IMR-90 (cell line): ENCODE measurements around the gene CSKMT. TPM values are rescaled to one million over a fixed set of nuclear protein-coding genes. Genes with fewer than 3 reads are reported as not detected.

ENCODE experiments used
- ATAC-seq: fragments of 200-7000 bp; cut with Tn5 transposase; 2 replicates; pipeline ENCODE4 v1.9.1; 2020; ENCODE audit warnings: low read depth, mild to moderate bottlenecking, moderate library complexity
- BruUV-seq: library from RNA; stranded (reverse); fragments of 400-500 nt; replicated peaks from 2 replicates; lab custom pipeline; 2021; lab: Mats Ljungman, UMichigan
- CTCF ChIA-PET: fragments of 300-600 bp; formaldehyde crosslinking; extraction: SDS; loops from one replicate; lab custom pipeline; 2021; ENCODE audit warnings: antibody characterized with exemption; lab: Yijun Ruan, JAX
- POLR2A ChIA-PET: fragments of 300-600 bp; sonication (Branson Sonifier 250); formaldehyde crosslinking; loops from one replicate; lab custom pipeline; 2022; ENCODE audit warnings: antibody characterized with exemption; ENCODE audit not compliant: unreplicated experiment; lab: Charles Lee
- DNase-seq: peaks from one replicate; pipeline ENCODE4 v3.0.0; 2013
- H2AFZ ChIP-seq: replicated peaks from 2 replicates; pipeline ENCODE3; 2013; ENCODE audit warnings: low read length, mild to moderate bottlenecking; ENCODE audit not compliant: poor library complexity
- H2AK5ac ChIP-seq: 2 replicates; pipeline ENCODE4 v1.6.1; 2013; ENCODE audit warnings: low read depth, low read length, inconsistent platforms
- H2AK9ac ChIP-seq: replicated peaks from 2 replicates; pipeline ENCODE3; 2013; ENCODE audit warnings: mild to moderate bottlenecking, low read depth, low read length, moderate library complexity; ENCODE audit not compliant: poor library complexity
- H2BK120ac ChIP-seq: 2 replicates; pipeline ENCODE4 v1.6.1; 2013; ENCODE audit warnings: low read depth, low read length, inconsistent platforms
- H2BK15ac ChIP-seq: 3 replicates; pipeline ENCODE4 v1.6.1; 2013; ENCODE audit warnings: low read depth, low read length, inconsistent platforms
- H2BK20ac ChIP-seq: 2 replicates; pipeline ENCODE4 v1.6.1; 2013; ENCODE audit warnings: low read depth, mild to moderate bottlenecking, inconsistent platforms, low read length, moderate library complexity
- H2BK5ac ChIP-seq: 2 replicates; pipeline ENCODE4 v1.6.1; 2013; ENCODE audit warnings: mild to moderate bottlenecking, low read depth, low read length, inconsistent platforms; ENCODE audit not compliant: poor library complexity, severe bottlenecking
- H3K14ac ChIP-seq: replicated peaks from 2 replicates; pipeline ENCODE4 v1.6.1; 2013; ENCODE audit warnings: low read depth, low read length, inconsistent platforms
- H3K18ac ChIP-seq: 2 replicates; pipeline ENCODE4 v1.6.1; 2013; ENCODE audit warnings: low read depth, low read length, control low read depth
- H3K23ac ChIP-seq: 2 replicates; pipeline ENCODE4 v1.6.1; 2013; ENCODE audit warnings: low read depth, low read length, inconsistent platforms
- H3K27ac ChIP-seq: 2 replicates; pipeline ENCODE4 v1.5.1; 2013; ENCODE audit warnings: mild to moderate bottlenecking, control low read depth, low read length; ENCODE audit not compliant: insufficient read depth
- H3K27me3 ChIP-seq: 2 replicates; pipeline ENCODE4 v1.6.1; 2013; ENCODE audit warnings: low read length; ENCODE audit not compliant: control insufficient read depth, insufficient read depth
- H3K36me3 ChIP-seq: 2 replicates; pipeline ENCODE4 v1.6.1; 2013; ENCODE audit warnings: low read length, mixed read lengths; ENCODE audit not compliant: control insufficient read depth, insufficient read depth
- H3K4ac ChIP-seq: 2 replicates; pipeline ENCODE4 v1.6.1; 2013; ENCODE audit warnings: low read depth, low read length, inconsistent platforms
- H3K4me1 ChIP-seq: 2 replicates; pipeline ENCODE4 v1.6.1; 2013; ENCODE audit warnings: low read length, mixed read lengths; ENCODE audit not compliant: control insufficient read depth, insufficient read depth
- H3K4me2 ChIP-seq: 2 replicates; pipeline ENCODE4 v1.6.1; 2013; ENCODE audit warnings: low read depth, mild to moderate bottlenecking, control low read depth, low read length, moderate library complexity
- H3K4me3 ChIP-seq: 2 replicates; pipeline ENCODE4 v1.5.1; 2013; ENCODE audit warnings: low read depth, mild to moderate bottlenecking, control low read depth, low read length, moderate library complexity; ENCODE audit not compliant: insufficient read depth
- H3K56ac ChIP-seq: 2 replicates; pipeline ENCODE4 v1.6.1; 2013; ENCODE audit warnings: low read length, inconsistent platforms; ENCODE audit not compliant: insufficient read depth; ENCODE audit errors: extremely low read depth
- H3K79me1 ChIP-seq, 2 experiments: 2 replicates each; pipeline ENCODE4 v1.6.1; 2013; ENCODE audit warnings: low read length in 2 of 2, inconsistent platforms in 1 of 2, low read depth in 1 of 2
- H3K9ac ChIP-seq: 2 replicates; pipeline ENCODE4 v1.6.1; 2013; ENCODE audit warnings: low read depth, low read length, control low read depth
- H3K9me1 ChIP-seq: 2 replicates; pipeline ENCODE4 v1.6.1; 2013; ENCODE audit warnings: low read length, inconsistent platforms; ENCODE audit not compliant: insufficient read depth
- H3K9me3 ChIP-seq: 2 replicates; pipeline ENCODE4 v1.6.1; 2013; ENCODE audit warnings: low read length; ENCODE audit not compliant: control insufficient read depth, insufficient read depth
- H4K20me1 ChIP-seq: 2 replicates; pipeline ENCODE4 v1.6.1; 2013; ENCODE audit warnings: low read length, inconsistent platforms; ENCODE audit not compliant: insufficient read depth
- H4K5ac ChIP-seq: 2 replicates; pipeline ENCODE4 v1.6.1; 2013; ENCODE audit warnings: mild to moderate bottlenecking, low read depth, low read length, control low read depth
- H4K8ac ChIP-seq, 2 experiments: 2 replicates each; pipeline ENCODE4 v1.6.1; 2013; ENCODE audit warnings: low read depth in 2 of 2, low read length in 2 of 2, control low read depth in 1 of 2, inconsistent platforms in 1 of 2
- H4K91ac ChIP-seq: 2 replicates; pipeline ENCODE4 v1.6.1; 2013; ENCODE audit warnings: low read depth, low read length, inconsistent platforms; ENCODE audit not compliant: insufficient read depth
- BHLHE40 ChIP-seq: fragments of 150-350 bp; IDR thresholded peaks from 2 replicates; pipeline ENCODE4 v1.6.1; 2016; ENCODE audit warnings: mild to moderate bottlenecking, low read depth, low read length
- MXI1 ChIP-seq: IDR thresholded peaks from 2 replicates; pipeline ENCODE4 v1.6.1; 2012; ENCODE audit warnings: low read depth, mild to moderate bottlenecking, low read length, moderate library complexity, borderline replicate concordance
- RCOR1 ChIP-seq: IDR thresholded peaks from 2 replicates; pipeline ENCODE4 v1.6.1; 2012; ENCODE audit warnings: mild to moderate bottlenecking, low read length, improper control_type of control experiment; ENCODE audit not compliant: insufficient replicate concordance
- WGBS, 2 experiments: methylation state at CpG; one replicate each; pipeline versions ENCODE4 v1.1.5 to v1.1.7; 2013; ENCODE audit warnings: missing lambda C conversion rate in 2 of 2; ENCODE audit not compliant: insufficient read length in 1 of 2; ENCODE audit errors: extremely low coverage in 2 of 2; 5-methylcytosine and 5-hydroxymethylcytosine counted together
- dilution Hi-C: fragments of 300-500 bp; cut with HindIII; formaldehyde crosslinking; loops from one replicate; pipeline ENCODE4 v1.14.3; 2018; ENCODE audit warnings: low sequenced_read_pairs; ENCODE audit not compliant: unreplicated experiment
- in situ Hi-C: fragments of 300-500 bp; cut with MboI; formaldehyde crosslinking; loops from 3 replicates; pipeline ENCODE4 v1.14.3; 2019; ENCODE audit warnings: low sequenced_read_pairs, inconsistent platforms, mixed read lengths
- intact Hi-C: fragments of 100-400 bp; cut with micrococcal nuclease; formaldehyde crosslinking; loops from 2 replicates; pipeline ENCODE4 v1.10.0; 2022
- polyA plus RNA-seq, 3 experiments: library from polyadenylated mRNA; depleted of rRNA; stranded (reverse); fragments of >200 nt; gene quantifications; 2 replicates each; pipeline ENCODE4 v1.2.3, GENCODE V29; 2012; ENCODE audit warnings: low replicate concordance in 1 of 3
- total RNA-seq: library from RNA; depleted of rRNA; stranded (reverse); fragments of >200 nt; gene quantifications from 2 replicates; pipeline ENCODE4 v1.2.3, GENCODE V29; 2012

Gene CSKMT
- total and polyA plus RNA-seq, 2 of the 4 experiments (the other 2 are of a cell fraction) = 5.3 to 7.9 TPM

DNA sequence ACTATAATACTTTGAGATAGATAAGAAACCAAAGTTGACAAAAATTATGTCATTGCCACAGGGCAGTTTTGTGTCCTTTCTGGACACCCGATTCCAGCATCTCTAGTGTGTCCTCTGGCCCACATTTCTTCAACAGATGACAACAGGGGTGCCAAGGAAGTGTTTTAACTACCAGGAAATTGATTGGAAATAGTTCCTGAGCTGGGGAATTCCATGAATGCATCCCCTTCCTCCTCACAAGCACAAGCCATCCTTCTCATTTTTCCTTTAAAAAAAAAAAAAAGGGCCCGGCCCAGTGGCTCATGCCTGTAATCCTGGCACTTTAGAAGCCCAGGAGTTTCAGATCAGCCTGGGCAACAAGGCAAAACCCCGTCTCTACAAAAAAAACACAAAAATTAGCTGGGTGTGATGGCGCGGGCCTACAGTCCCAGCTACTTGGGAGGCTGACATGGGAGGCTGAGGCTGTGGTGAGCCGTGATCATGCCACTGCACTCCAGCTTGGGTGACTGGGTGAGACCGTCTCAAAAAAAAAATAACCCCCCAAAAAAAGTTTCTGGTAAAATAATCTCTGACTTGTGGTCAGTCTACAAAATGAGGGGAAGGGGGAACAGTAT is 42.5 kb upstream of the CSKMT start:
- Histone ChIP-seq H2BK5ac (peak overlapping the region; percentile 44), H3K18ac (no peak overlapping the region), H2AK9ac (peak overlapping the region; percentile 55), H3K14ac (peak overlapping the region; percentile 92; the same call in 1 of the 2 replicates), H3K9me1 (peaks cover 7% of the 10 kb centered on the region; the same call in 1 of the 2 replicates), H2BK20ac (no peak overlapping the region), H3K23ac (no peak overlapping the region), H2BK15ac (0 out of 3 replicates have a peak overlapping the region, but pooled peaks have one; percentile 7), H2BK120ac (peak overlapping the region; percentile 0; the same call in 1 of the 2 replicates), H3K9me3 (no peaks in the 10 kb centered on the region), H3K27me3 (no peaks in the 10 kb centered on the region), H4K8ac (peak overlapping the region; percentile 96 to 99), H3K9ac (no peak overlapping the region; the same call in 1 of the 2 replicates), H3K4me1 (peaks cover 3% of the 10 kb centered on the region), H2AFZ (no peak overlapping the region), H3K4ac (peak overlapping the region; percentile 80; the same call in 1 of the 2 replicates), H3K4me3 (no peak overlapping the region), H4K5ac (0 out of 2 replicates have a peak overlapping the region, but pooled peaks have one; percentile 30), H3K36me3 (peaks cover 28% of the 10 kb centered on the region), H2AK5ac (no peak overlapping the region), H3K4me2 (no peak overlapping the region), H3K56ac (peak overlapping the region; percentile 45; the same call in 1 of the 2 replicates), H4K20me1 (no peaks in the 10 kb centered on the region; the same call in 1 of the 2 replicates), H4K91ac (peak overlapping the region; percentile 87), H3K27ac (peak overlapping the region; percentile 49; the same call in 1 of the 2 replicates), H3K79me1 (peaks cover 19 to 30% of the 10 kb centered on the region in 2 experiments)
- ATAC-seq (no peak), DNase-seq (no peak)
- no CpG with 5 or more reads among the region's 7 CpGs for WGBS, 2 experiments
- CTCF ChIA-PET = interaction anchor here (1.2 to 2.1 kb wide), 3 partner anchors 11 to 31 kb away, joined by 3 to 5 read pairs (median 4); partner anchors contain the start of genes EML3 and TUT1
- no TSS peak for BruUV-seq
- dilution Hi-C loops = no loop called here
- no peak for TF ChIP-seq MXI1
- TF ChIP-seq RCOR1 = no peak
- TF ChIP-seq BHLHE40 = no peak
- in situ Hi-C loops = no loop called here
- POLR2A ChIA-PET = interaction anchor here (0.7 kb wide), 1 partner anchor 30 kb away, joined by 5 read pairs; no protein-coding TSS in a partner anchor
- intact Hi-C loops = no loop called here
